WERI-Rb-1 (cell line): ENCODE measurements around the gene NEURL3.

Experiments used
- DNase-seq: peaks from one replicate; pipeline ENCODE4 v3.0.0-alpha.2; 2020
- H3K27ac ChIP-seq: fragments of 250-450 bp; sonication (Bioruptor Pico); 2 replicates; pipeline ENCODE4 v1.5.1; 2020; ENCODE audit warnings: mild to moderate bottlenecking, moderate library complexity
- H3K27me3 ChIP-seq: fragments of 250-450 bp; sonication (Bioruptor Pico); 2 replicates; pipeline ENCODE4 v1.5.1; 2021; ENCODE audit warnings: mild to moderate bottlenecking, low read depth, moderate library complexity; ENCODE audit not compliant: insufficient read depth, severe bottlenecking
- H3K36me3 ChIP-seq: fragments of 250-450 bp; sonication (Bioruptor Pico); 2 replicates; pipeline ENCODE4 v1.5.1; 2020; ENCODE audit warnings: mild to moderate bottlenecking, moderate library complexity
- H3K4me3 ChIP-seq: 2 replicates; pipeline ENCODE4 v1.5.1; 2011; ENCODE audit warnings: low read depth, mild to moderate bottlenecking, control low read depth, low read length
- H3K9me3 ChIP-seq: fragments of 250-450 bp; sonication (Bioruptor Pico); 2 replicates; pipeline ENCODE4 v1.5.1; 2021; ENCODE audit warnings: mild to moderate bottlenecking, moderate library complexity; ENCODE audit not compliant: severe bottlenecking
- TF ChIP-seq, protein P1 (sequence below): IDR thresholded peaks from 2 replicates; pipeline ENCODE4 v1.5.1; 2011; ENCODE audit warnings: low read depth, mild to moderate bottlenecking, control low read depth, inconsistent platforms, low read length

Gene NEURL3

GRCh38 chr2:96447726-96448125 is 57.4 kb downstream of the NEURL3 start:
- Histone ChIP-seq H3K9me3 (no peaks in the 10 kb centered on the region), H3K4me3 (no peak overlapping the region), H3K27ac (no peak overlapping the region), H3K36me3 (no peaks in the 10 kb centered on the region), H3K27me3 (no peaks in the 10 kb centered on the region)
- TF ChIP-seq, protein P1, sequence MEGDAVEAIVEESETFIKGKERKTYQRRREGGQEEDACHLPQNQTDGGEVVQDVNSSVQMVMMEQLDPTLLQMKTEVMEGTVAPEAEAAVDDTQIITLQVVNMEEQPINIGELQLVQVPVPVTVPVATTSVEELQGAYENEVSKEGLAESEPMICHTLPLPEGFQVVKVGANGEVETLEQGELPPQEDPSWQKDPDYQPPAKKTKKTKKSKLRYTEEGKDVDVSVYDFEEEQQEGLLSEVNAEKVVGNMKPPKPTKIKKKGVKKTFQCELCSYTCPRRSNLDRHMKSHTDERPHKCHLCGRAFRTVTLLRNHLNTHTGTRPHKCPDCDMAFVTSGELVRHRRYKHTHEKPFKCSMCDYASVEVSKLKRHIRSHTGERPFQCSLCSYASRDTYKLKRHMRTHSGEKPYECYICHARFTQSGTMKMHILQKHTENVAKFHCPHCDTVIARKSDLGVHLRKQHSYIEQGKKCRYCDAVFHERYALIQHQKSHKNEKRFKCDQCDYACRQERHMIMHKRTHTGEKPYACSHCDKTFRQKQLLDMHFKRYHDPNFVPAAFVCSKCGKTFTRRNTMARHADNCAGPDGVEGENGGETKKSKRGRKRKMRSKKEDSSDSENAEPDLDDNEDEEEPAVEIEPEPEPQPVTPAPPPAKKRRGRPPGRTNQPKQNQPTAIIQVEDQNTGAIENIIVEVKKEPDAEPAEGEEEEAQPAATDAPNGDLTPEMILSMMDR = no peak
- DNase-seq = no peak
